H1 (cell line): ENCODE measurements around the gene SCO1. TPM values are rescaled to one million over a fixed set of nuclear protein-coding genes. Genes with fewer than 3 reads are reported as not detected.

ENCODE experiments used
- CTCF ChIA-PET: fragments of 300-600 bp; sonication (Branson Sonifier 250); formaldehyde crosslinking; loops from one replicate; lab custom pipeline; 2021; ENCODE audit not compliant: partially characterized antibody; lab: Charles Lee
- POLR2A ChIA-PET: fragments of 300-600 bp; sonication (Branson Sonifier 250); formaldehyde crosslinking; loops from one replicate; lab custom pipeline; 2021; ENCODE audit warnings: inconsistent platforms; ENCODE audit not compliant: partially characterized antibody; lab: Charles Lee
- DNase-seq, 2 experiments: peaks; one replicate each; pipeline versions ENCODE4 v3.0.0 to v3.0.0-alpha.2; 2010 to 2022; ENCODE audit warnings: low spot score in 2 of 2, low read depth in 1 of 2, mixed read lengths in 1 of 2
- FAIRE-seq: peaks from 2 replicates; lab custom pipeline; 2011; peaks lifted over from hg19 to GRCh38; lab: Jason Lieb, UNC
- H2AFZ ChIP-seq: 2 replicates; pipeline ENCODE4 v1.8.1; 2012; ENCODE audit warnings: low read length, inconsistent platforms
- H2AK5ac ChIP-seq: 2 replicates; pipeline ENCODE4 v1.6.1; 2013; ENCODE audit warnings: low read depth, low read length
- H2BK120ac ChIP-seq: replicated peaks from 2 replicates; pipeline ENCODE3; 2013; ENCODE audit warnings: low read depth, low read length, inconsistent platforms
- H2BK12ac ChIP-seq: 2 replicates; pipeline ENCODE4 v1.6.1; 2013; ENCODE audit warnings: low read depth, low read length
- H2BK15ac ChIP-seq: 2 replicates; pipeline ENCODE4 v1.6.1; 2013; ENCODE audit warnings: low read length
- H2BK20ac ChIP-seq: 2 replicates; pipeline ENCODE4 v1.6.1; 2013; ENCODE audit warnings: low read length
- H2BK5ac ChIP-seq: 2 replicates; pipeline ENCODE4 v1.6.1; 2013; ENCODE audit warnings: low read depth, low read length
- H3K14ac ChIP-seq: 2 replicates; pipeline ENCODE4 v1.6.1; 2013; ENCODE audit warnings: inconsistent platforms; ENCODE audit not compliant: insufficient read length
- H3K18ac ChIP-seq: 2 replicates; pipeline ENCODE4 v1.6.1; 2013; ENCODE audit warnings: low read length; ENCODE audit errors: extremely low read depth
- H3K23ac ChIP-seq: 2 replicates; pipeline ENCODE4 v1.6.1; 2013; ENCODE audit warnings: inconsistent platforms; ENCODE audit not compliant: insufficient read length
- H3K23me2 ChIP-seq: 2 replicates; pipeline ENCODE4 v1.6.1; 2013; ENCODE audit warnings: low read depth, low read length
- H3K27ac ChIP-seq: 2 replicates; pipeline ENCODE4 v1.6.1; 2011; ENCODE audit warnings: low read depth, low read length, inconsistent platforms
- H3K27me3 ChIP-seq, 4 experiments: replicated peaks in 1 of 4; 1 replicate in 1 of 4; 2 replicates in 3 of 4; pipeline versions ENCODE4 v1.6.1 to v1.8.1; 2011 to 2013; ENCODE audit warnings: low read length in 3 of 4, mild to moderate bottlenecking in 3 of 4, inconsistent platforms in 2 of 4, mixed read lengths in 2 of 4, moderate library complexity in 1 of 4; ENCODE audit not compliant: control insufficient read depth in 3 of 4, insufficient read depth in 3 of 4; ENCODE audit errors: extremely low read depth in 1 of 4
- H3K36me3 ChIP-seq, 4 experiments: 2 replicates each; pipeline versions ENCODE4 v1.6.1 to v1.8.1; 2011 to 2013; ENCODE audit warnings: mild to moderate bottlenecking in 4 of 4, low read length in 3 of 4, moderate library complexity in 2 of 4, control low read depth in 1 of 4, inconsistent platforms in 1 of 4; ENCODE audit not compliant: insufficient read depth in 4 of 4, control insufficient read depth in 2 of 4
- H3K4ac ChIP-seq: replicated peaks from 2 replicates; pipeline ENCODE3; 2013; ENCODE audit warnings: low read length, low read depth, mixed read lengths, inconsistent platforms; ENCODE audit not compliant: insufficient read length
- H3K4me1 ChIP-seq, 4 experiments: replicated peaks in 1 of 4; 1 replicate in 1 of 4; 2 replicates in 3 of 4; pipeline versions ENCODE4 v1.6.1 to v1.8.1; 2011 to 2013; ENCODE audit warnings: low read length in 3 of 4, inconsistent platforms in 2 of 4, mixed read lengths in 1 of 4; ENCODE audit not compliant: insufficient read depth in 4 of 4, control insufficient read depth in 3 of 4
- H3K4me2 ChIP-seq, 2 experiments: 2 replicates each; pipeline versions ENCODE4 v1.6.1 to v1.8.1; 2011 to 2013; ENCODE audit warnings: low read depth in 2 of 2, low read length in 2 of 2, control low read depth in 1 of 2, inconsistent platforms in 1 of 2, mild to moderate bottlenecking in 1 of 2; ENCODE audit not compliant: insufficient read depth in 1 of 2
- H3K4me3 ChIP-seq, 4 experiments: fragments of 200-600, 300-600 bp in 1 of 4; sonication (generic), shearing (Covaris generic), sonication (Bioruptor Twin) in 1 of 4; 2 replicates each; pipeline versions ENCODE4 v1.5.1 to v1.8.1; 2011 to 2016; ENCODE audit warnings: low read length in 4 of 4, low read depth in 3 of 4, control low read depth in 2 of 4, inconsistent platforms in 2 of 4, mild to moderate bottlenecking in 2 of 4, mixed read lengths in 1 of 4, moderate library complexity in 1 of 4; ENCODE audit not compliant: insufficient read depth in 2 of 4; ENCODE audit errors: extremely low read depth in 1 of 4
- H3K56ac ChIP-seq: replicated peaks from 2 replicates; pipeline ENCODE3; 2013; ENCODE audit warnings: low read depth, mild to moderate bottlenecking, mixed read lengths, low read length, inconsistent platforms; ENCODE audit not compliant: insufficient read length
- H3K79me1 ChIP-seq: 2 replicates; pipeline ENCODE4 v1.6.1; 2013; ENCODE audit warnings: low read depth, low read length, control low read depth
- H3K79me2 ChIP-seq, 2 experiments: 2 replicates each; pipeline versions ENCODE4 v1.6.1 to v1.8.1; 2012 to 2013; ENCODE audit warnings: low read length in 2 of 2, mild to moderate bottlenecking in 2 of 2, inconsistent platforms in 1 of 2; ENCODE audit not compliant: insufficient read depth in 2 of 2, control insufficient read depth in 1 of 2
- H3K9ac ChIP-seq, 4 experiments: replicated peaks in 1 of 4; 1 replicate in 1 of 4; 2 replicates in 3 of 4; pipeline versions ENCODE4 v1.6.1 to v1.8.1; 2011 to 2013; ENCODE audit warnings: low read depth in 3 of 4, low read length in 3 of 4, control low read depth in 2 of 4, mild to moderate bottlenecking in 2 of 4, moderate library complexity in 2 of 4, inconsistent platforms in 1 of 4; ENCODE audit errors: extremely low read depth in 1 of 4
- H3K9me3 ChIP-seq, 2 experiments: 2 replicates each; pipeline versions ENCODE4 v1.6.1 to v1.8.1; 2012 to 2013; ENCODE audit warnings: mild to moderate bottlenecking in 2 of 2, moderate library complexity in 2 of 2, control low read depth in 1 of 2, inconsistent platforms in 1 of 2, low read depth in 1 of 2, low read length in 1 of 2, mixed read lengths in 1 of 2; ENCODE audit not compliant: insufficient read depth in 2 of 2
- H4K20me1 ChIP-seq, 2 experiments: replicated peaks in 1 of 2; 2 replicates each; pipeline versions ENCODE3 to v1.8.1; 2011 to 2013; ENCODE audit warnings: inconsistent platforms in 2 of 2, low read length in 2 of 2, mild to moderate bottlenecking in 1 of 2; ENCODE audit not compliant: insufficient read depth in 2 of 2, control insufficient read depth in 1 of 2
- H4K5ac ChIP-seq: 2 replicates; pipeline ENCODE4 v1.6.1; 2013; ENCODE audit warnings: low read length, low read depth, mixed read lengths, inconsistent platforms; ENCODE audit not compliant: insufficient read length
- H4K8ac ChIP-seq: 2 replicates; pipeline ENCODE4 v1.8.0; 2013; ENCODE audit warnings: mild to moderate bottlenecking, moderate library complexity, low read length, inconsistent platforms; ENCODE audit not compliant: insufficient read depth; ENCODE audit errors: extremely low read depth
- H4K91ac ChIP-seq: replicated peaks from 2 replicates; pipeline ENCODE3; 2013; ENCODE audit warnings: low read length, mixed read lengths, inconsistent platforms; ENCODE audit not compliant: insufficient read length
- ASH2L ChIP-seq: fragments of 200-600, 300-600 bp; sonication (generic); IDR thresholded peaks from one replicate; pipeline ENCODE4 v1.7.1; 2017; ENCODE audit warnings: low read length
- EGR1 ChIP-seq: IDR thresholded peaks from 2 replicates; pipeline ENCODE4 v1.6.1; 2011; ENCODE audit warnings: low read depth, low read length, borderline replicate concordance
- EZH2 ChIP-seq: fragments of 200-600 bp; sonication (generic); IDR thresholded peaks from 2 replicates; pipeline ENCODE4 v1.7.1; 2012; ENCODE audit warnings: low read depth, mild to moderate bottlenecking, moderate library complexity, low read length, inconsistent platforms; ENCODE audit not compliant: severe bottlenecking
- HDAC6 ChIP-seq: IDR thresholded peaks from one replicate; pipeline ENCODE4 v1.7.1; 2012; ENCODE audit warnings: low read depth, mild to moderate bottlenecking, inconsistent platforms, low read length, moderate library complexity
- MAFK ChIP-seq: IDR thresholded peaks from 2 replicates; pipeline ENCODE4 v1.6.1; 2012; ENCODE audit warnings: low read depth, mild to moderate bottlenecking, improper control_type of control experiment, low read length
- NANOG ChIP-seq: IDR thresholded peaks from 2 replicates; pipeline ENCODE4 v1.6.1; 2011; ENCODE audit warnings: low read length, low read depth, mild to moderate bottlenecking, inconsistent platforms; ENCODE audit not compliant: insufficient read depth, poor library complexity, severe bottlenecking
- NRF1 ChIP-seq: IDR thresholded peaks from 2 replicates; pipeline ENCODE4 v1.6.1; 2011; ENCODE audit warnings: mild to moderate bottlenecking, low read depth, low read length, improper control_type of control experiment
- PHF8 ChIP-seq: fragments of 200-600 bp; sonication (generic); conservative IDR thresholded peaks from 2 replicates; pipeline ENCODE4 v1.7.1; 2012; ENCODE audit warnings: low read depth, mild to moderate bottlenecking, inconsistent platforms, low read length, moderate library complexity
- POLR2A ChIP-seq, 2 experiments: IDR thresholded peaks; 1 replicate in 1 of 2; 2 replicates in 1 of 2; pipeline ENCODE4 v1.6.1; 2011; ENCODE audit warnings: low read depth in 2 of 2, low read length in 2 of 2, mild to moderate bottlenecking in 2 of 2; ENCODE audit errors: control extremely low read depth in 1 of 2
- SAP30 ChIP-seq: fragments of 300-600 bp; sonication (generic); IDR thresholded peaks from 2 replicates; pipeline ENCODE4 v1.7.1; 2012; ENCODE audit warnings: low read length, moderate library complexity, mild to moderate bottlenecking, inconsistent platforms; ENCODE audit not compliant: insufficient read depth, insufficient replicate concordance
- SUZ12 ChIP-seq: fragments of 200-600 bp; sonication (generic); IDR thresholded peaks from 2 replicates; pipeline ENCODE4 v1.6.1; 2012; ENCODE audit warnings: mild to moderate bottlenecking, inconsistent platforms, low read length, moderate library complexity, mixed read lengths
- TAF1 ChIP-seq: IDR thresholded peaks from 2 replicates; pipeline ENCODE4 v1.6.1; 2011; ENCODE audit warnings: mild to moderate bottlenecking, low read depth, low read length
- TEAD4 ChIP-seq: IDR thresholded peaks from 2 replicates; pipeline ENCODE4 v1.6.1; 2012; ENCODE audit warnings: low read depth, low read length, inconsistent platforms, mixed read lengths
- YY1 ChIP-seq: IDR thresholded peaks from 2 replicates; pipeline ENCODE4 v1.6.1; 2011; ENCODE audit warnings: low read depth, mild to moderate bottlenecking, low read length
- WGBS, 2 experiments: shearing (Covaris generic) in 1 of 2; methylation state at CpG; one replicate each; pipeline versions ENCODE4 v1.1.6 to v1.1.7; 2013 to 2015; ENCODE audit warnings: low lambda C conversion rate in 2 of 2, mixed read lengths in 2 of 2, inconsistent platforms in 1 of 2, low coverage in 1 of 2, missing lambda C conversion rate in 1 of 2; ENCODE audit not compliant: insufficient replicate concordance in 2 of 2, insufficient coverage in 1 of 2, insufficient read length in 1 of 2; ENCODE audit errors: extremely low coverage in 1 of 2, missing lambda C conversion rate in 1 of 2; 5-methylcytosine and 5-hydroxymethylcytosine counted together
- polyA plus RNA-seq, 7 experiments: library from polyadenylated mRNA; depleted of rRNA in 3 of 7; stranded (reverse) in 5 of 7; unstranded in 2 of 7; fragments of >200 nt in 5 of 7; fragments of 200-250 nt in 2 of 7; gene quantifications; 1 replicate in 5 of 7; 2 replicates in 1 of 7; 4 replicates in 1 of 7; pipeline versions ENCODE4 v1.2.1 to v1.2.3, GENCODE V29; 2011 to 2013; ENCODE audit warnings: missing spikeins in 2 of 7, mixed read lengths in 2 of 7
- total RNA-seq: library from RNA; stranded (reverse); fragmentation: NEBNext Ultra II Directional; extraction: Animal tissue kit (Norgen Biotek cat#: 25700); gene quantifications from 2 replicates; pipeline ENCODE4 v1.2.1, GENCODE V29; 2021
- TF ChIP-seq, protein P1 (sequence below): IDR thresholded peaks from 2 replicates; pipeline ENCODE4 v1.6.1; 2011; ENCODE audit warnings: low read depth, mild to moderate bottlenecking, low read length; ENCODE audit not compliant: insufficient read depth

The SCO1 gene
- total and polyA plus RNA-seq, 2 of the 8 experiments (the other 6 are each of a cell fraction or from before 2014, with no cell fraction given): 18.7 to 61.8 TPM

DNA sequence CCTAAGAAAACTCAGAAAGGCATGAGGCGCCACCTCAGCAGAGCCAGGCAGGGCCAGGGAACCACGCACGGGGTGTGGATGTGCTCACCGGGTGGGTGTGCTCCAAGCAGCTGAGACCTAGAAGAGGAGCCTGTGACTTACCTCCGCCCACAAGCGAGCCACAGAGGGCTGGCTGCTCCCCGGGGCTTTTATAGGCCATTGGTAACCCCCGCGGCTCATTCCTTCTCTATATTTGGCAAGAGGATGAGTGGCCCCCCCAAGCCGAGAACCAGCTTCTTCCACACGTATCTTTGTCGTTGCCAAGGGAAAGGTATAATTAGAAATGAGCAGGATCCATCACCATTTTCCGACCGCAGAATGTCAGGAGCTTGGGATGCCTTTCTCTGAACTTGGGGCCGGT is 40.2 kb downstream of the SCO1 start, which contains the start of gene MYH3:
Gene MYH3, minus strand, starts transcription at position 162 of the 400 bp plus-strand sequence. CDS start 2,245 bp downstream, outside the sequence.
- Histone ChIP-seq H3K4me2 (no peak within 1 kb of the TSS), H2BK12ac (no peak within 1 kb of the TSS), H3K36me3 (no peaks in the 10 kb centered on the region), H2BK120ac (no peak within 1 kb of the TSS), H4K5ac (no peak within 1 kb of the TSS), H2BK20ac (no peak within 1 kb of the TSS), H3K56ac (no peak within 1 kb of the TSS), H3K27ac (no peak within 1 kb of the TSS), H3K79me2 (no peaks in the 10 kb centered on the region), H3K4me3 (no peak within 1 kb of the TSS), H3K9ac (no peak within 1 kb of the TSS), H3K14ac (no peak within 1 kb of the TSS), H2AK5ac (no peak within 1 kb of the TSS), H3K4me1 (no peaks in the 10 kb centered on the region), H3K4ac (no peak within 1 kb of the TSS), H4K91ac (no peak within 1 kb of the TSS), H4K20me1 (no peaks in the 10 kb centered on the region), H3K23ac (no peak within 1 kb of the TSS), H2BK5ac (no peak within 1 kb of the TSS), H2AFZ (no peak within 1 kb of the TSS), H3K23me2 (no peaks in the 10 kb centered on the region), H3K27me3 (no peaks in the 10 kb centered on the region), H3K79me1 (no peaks in the 10 kb centered on the region), H3K18ac (no peak within 1 kb of the TSS), H2BK15ac (no peak within 1 kb of the TSS), H3K9me3 (no peaks in the 10 kb centered on the region), H4K8ac (no peak within 1 kb of the TSS)
- ChIA-PET CTCF (interaction anchor here (0.5 to 4.8 kb wide), 3 partner anchors 11 to 29 kb away, joined by 3 to 39 read pairs (median 3); no protein-coding TSS in a partner anchor), POLR2A (no interaction called here)
- TF ChIP-seq MAFK (no peak), SUZ12 (no peak), EZH2 (no peak), YY1 (no peak), TEAD4 (no peak), SAP30 (no peak), PHF8 (no peak), NRF1 (no peak), EGR1 (no peak), TAF1 (no peak), HDAC6 (no peak), NANOG (no peak), ASH2L (no peak), POLR2A (IDR thresholded peaks at IDR 0.05; ENCODE audit: control extremely low read depth in 1 of 2, low read depth in 2 of 2, low read length in 2 of 2) (no peak)
- TF ChIP-seq, protein P1, sequence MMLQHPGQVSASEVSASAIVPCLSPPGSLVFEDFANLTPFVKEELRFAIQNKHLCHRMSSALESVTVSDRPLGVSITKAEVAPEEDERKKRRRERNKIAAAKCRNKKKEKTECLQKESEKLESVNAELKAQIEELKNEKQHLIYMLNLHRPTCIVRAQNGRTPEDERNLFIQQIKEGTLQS: no peak
- FAIRE-seq (no peak), DNase-seq (no peak)
- whole genome bisulfite sequencing, 2 experiments: 92% methylated on average over 15 of the region's 15 CpGs; no CpG with 5 or more reads in 1 of the 2 experiments
